DMS153 (cell line): ENCODE measurements around the gene HOPX.
"Not testable (repeated sequence)": the region's sequence is repeated elsewhere in the genome, so short reads cannot be mapped to it uniquely, and the experiment has no call there.

Source experiments
- DNase-seq: peaks from one replicate; lab custom pipeline; 2025; lab: John Stamatoyannopoulos, UW

HOPX gene

GRCh38 chr4:56688094-56688647, 7.1 kb upstream of the HOPX start:
- DNase-seq, result no peak

- no peak for DNase-seq
Measured at GRCh38 chr4:56686537-56687231, 5.6 kb upstream of the HOPX start.

GRCh38 chr4:56684320-56685050, 3.4 kb upstream of the HOPX start:
- no peak for DNase-seq

GRCh38 chr4:56683455-56683854, 2.4 kb upstream of the HOPX start:
- DNase-seq, result no peak

- DNase-seq, result peak; percentile 33
Measured at GRCh38 chr4:56681853-56682525, 893 bp upstream of the HOPX start.

- DNase-seq, result no peak
Measured at GRCh38 chr4:56680266-56680665, 830 bp downstream of the HOPX start.

- no peak for DNase-seq
Measured at GRCh38 chr4:56677711-56678110, 3.4 kb downstream of the HOPX start.

- no peak for DNase-seq
Measured at GRCh38 chr4:56674984-56675383, 6.1 kb downstream of the HOPX start.

- no peak for DNase-seq
Measured at GRCh38 chr4:56671860-56672259, 9.2 kb downstream of the HOPX start.

- DNase-seq, result no peak
Measured at GRCh38 chr4:56671373-56671772, 9.7 kb downstream of the HOPX start.

GRCh38 chr4:56668267-56668666, 12.8 kb downstream of the HOPX start:
- no peak for DNase-seq

- DNase-seq, result not testable (repeated sequence)
Measured at GRCh38 chr4:56667396-56667795, 13.7 kb downstream of the HOPX start.

GRCh38 chr4:56666279-56666678, 14.8 kb downstream of the HOPX start:
- no peak for DNase-seq

- DNase-seq, result no peak
Measured at GRCh38 chr4:56665781-56666180, 15.3 kb downstream of the HOPX start.

GRCh38 chr4:56662782-56663468, 18.2 kb downstream of the HOPX start:
- no peak for DNase-seq

GRCh38 chr4:56659946-56660345, 21.1 kb downstream of the HOPX start:
- no peak for DNase-seq

GRCh38 chr4:56658528-56658927, 22.6 kb downstream of the HOPX start:
- no peak for DNase-seq

- DNase-seq, result no peak
Measured at GRCh38 chr4:56657818-56658217, 23.3 kb downstream of the HOPX start.

GRCh38 chr4:56657128-56657527, 24.0 kb downstream of the HOPX start:
- DNase-seq, result no peak

- no peak for DNase-seq
Measured at GRCh38 chr4:56656346-56656643, 24.8 kb downstream of the HOPX start.

GRCh38 chr4:56655627-56656345, 25.3 kb downstream of the HOPX start:
- no peak for DNase-seq

- no peak for DNase-seq
Measured at GRCh38 chr4:56655209-56655626, 25.9 kb downstream of the HOPX start.
